Panc1 (cell line): ENCODE measurements around the gene LRRC3.

Experiments
- CTCF ChIP-seq: fragments of 450-650 bp; IDR thresholded peaks from 2 replicates; pipeline ENCODE4 v1.5.1; 2017; ENCODE audit warnings: mild to moderate bottlenecking
- POLR2AphosphoS5 ChIP-seq: IDR thresholded peaks from 2 replicates; pipeline ENCODE4 v1.6.1; 2012; ENCODE audit warnings: mild to moderate bottlenecking, low read depth, low read length, moderate library complexity
- SIN3A ChIP-seq: IDR thresholded peaks from 2 replicates; pipeline ENCODE4 v1.6.1; 2012; ENCODE audit warnings: low read depth, mild to moderate bottlenecking, low read length, moderate library complexity, borderline replicate concordance; ENCODE audit not compliant: insufficient read depth

- TF ChIP-seq CTCF (no peak), POLR2AphosphoS5 (no peak), SIN3A (no peak)
Measured at GRCh38 chr21:44421901-44422840, 33.1 kb upstream of the LRRC3 start.
